ENCODE results near the gene TGFB1I1.

DNA sequence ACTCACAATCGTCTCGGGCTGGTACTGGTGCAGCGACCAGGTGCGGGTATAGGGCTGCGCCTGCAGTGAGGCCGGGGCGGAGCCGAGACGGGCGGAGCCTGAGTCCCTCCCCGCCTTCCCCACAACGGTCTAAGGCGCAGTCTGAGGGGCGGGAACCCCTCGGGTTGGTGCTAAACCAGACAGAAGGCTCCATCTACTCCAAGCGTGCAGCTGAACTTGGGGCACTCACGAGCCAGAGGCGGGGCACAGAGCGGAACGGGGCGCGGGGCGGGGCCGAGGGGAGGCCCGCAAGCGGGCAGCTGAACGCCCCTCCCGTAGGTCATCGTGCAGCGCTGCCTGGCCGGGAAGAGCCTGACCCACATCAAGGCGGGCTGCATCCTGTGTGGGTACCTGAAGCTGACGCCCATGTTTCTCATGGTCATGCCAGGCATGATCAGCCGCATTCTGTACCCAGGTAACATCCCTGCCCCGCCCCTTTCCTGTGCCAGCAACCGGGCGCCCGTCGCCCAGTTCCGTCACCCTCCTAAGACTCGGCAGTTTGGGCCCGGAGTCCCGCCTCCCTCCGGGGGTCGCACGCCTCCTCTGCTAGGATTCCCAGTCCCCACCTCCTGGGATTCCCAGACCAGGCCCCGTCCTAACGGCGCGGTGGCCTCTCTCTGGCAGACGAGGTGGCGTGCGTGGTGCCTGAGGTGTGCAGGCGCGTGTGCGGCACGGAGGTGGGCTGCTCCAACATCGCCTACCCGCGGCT, 15.9 kb downstream of the TGFB1I1 start:
- TF ChIP-seq, protein P1, sequence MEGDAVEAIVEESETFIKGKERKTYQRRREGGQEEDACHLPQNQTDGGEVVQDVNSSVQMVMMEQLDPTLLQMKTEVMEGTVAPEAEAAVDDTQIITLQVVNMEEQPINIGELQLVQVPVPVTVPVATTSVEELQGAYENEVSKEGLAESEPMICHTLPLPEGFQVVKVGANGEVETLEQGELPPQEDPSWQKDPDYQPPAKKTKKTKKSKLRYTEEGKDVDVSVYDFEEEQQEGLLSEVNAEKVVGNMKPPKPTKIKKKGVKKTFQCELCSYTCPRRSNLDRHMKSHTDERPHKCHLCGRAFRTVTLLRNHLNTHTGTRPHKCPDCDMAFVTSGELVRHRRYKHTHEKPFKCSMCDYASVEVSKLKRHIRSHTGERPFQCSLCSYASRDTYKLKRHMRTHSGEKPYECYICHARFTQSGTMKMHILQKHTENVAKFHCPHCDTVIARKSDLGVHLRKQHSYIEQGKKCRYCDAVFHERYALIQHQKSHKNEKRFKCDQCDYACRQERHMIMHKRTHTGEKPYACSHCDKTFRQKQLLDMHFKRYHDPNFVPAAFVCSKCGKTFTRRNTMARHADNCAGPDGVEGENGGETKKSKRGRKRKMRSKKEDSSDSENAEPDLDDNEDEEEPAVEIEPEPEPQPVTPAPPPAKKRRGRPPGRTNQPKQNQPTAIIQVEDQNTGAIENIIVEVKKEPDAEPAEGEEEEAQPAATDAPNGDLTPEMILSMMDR (IDR thresholded peaks at IDR 0.05; ENCODE audit: low read depth, low read length), result no peak
- no peak for TF ChIP-seq POLR2A (IDR thresholded peaks at IDR 0.05; ENCODE audit: extremely low read depth, insufficient read length)
- no peak for TF ChIP-seq MAX (IDR thresholded peaks at IDR 0.05; ENCODE audit: low read depth, low read length)
- TF ChIP-seq MYC (IDR thresholded peaks at IDR 0.05; ENCODE audit: low read depth, low read length), result no peak
